Activated CD4-positive, alpha-beta T cell treated with anti-CD3 and anti-CD28 coated beads for 1 hour (primary cell): Measurements from ENCODE around the gene SPATA9.
A peak's percentile ranks its signal among the peaks of the same experiment; 100 is the strongest.

Experiments
- DNase-seq: peaks from one replicate; pipeline ENCODE4 v3.0.0-alpha.2; 2020

Gene SPATA9

GRCh38 chr5:95682891-95683290, at the start of gene SPATA9:
Gene SPATA9 (minus strand): TSS chr5:95682991. CDS start chr5:95682854, 137 bp downstream.
- DNase-seq, result no peak

GRCh38 chr5:95731571-95732554, 49.1 kb upstream of the SPATA9 start:
- DNase-seq, result peak; percentile 10

- peak; percentile 16 for DNase-seq
These were observed 48.2 kb upstream of the SPATA9 start, which contains the start of gene RHOBTB3 for GRCh38 chr5:95730730-95731570. Gene RHOBTB3 (plus strand): TSS chr5:95731336. CDS start chr5:95731683, 347 bp downstream.

- DNase-seq, result no peak
These were observed 47.4 kb upstream of the SPATA9 start for GRCh38 chr5:95730011-95730700.

- DNase-seq, result no peak
These were observed 46.6 kb upstream of the SPATA9 start for GRCh38 chr5:95729115-95730010.

GRCh38 chr5:95728494-95729114, 45.8 kb upstream of the SPATA9 start:
- no peak for DNase-seq

- no peak for DNase-seq
These were observed 45.0 kb upstream of the SPATA9 start for GRCh38 chr5:95727764-95728191.

GRCh38 chr5:95726811-95727763, 44.3 kb upstream of the SPATA9 start:
- DNase-seq, result no peak

- no peak for DNase-seq
These were observed 43.4 kb upstream of the SPATA9 start for GRCh38 chr5:95725937-95726810.

- no peak for DNase-seq
These were observed 42.5 kb upstream of the SPATA9 start for GRCh38 chr5:95725071-95725820.

GRCh38 chr5:95723632-95724369, 41.0 kb upstream of the SPATA9 start:
- DNase-seq, result no peak

- no peak for DNase-seq
These were observed 38.9 kb upstream of the SPATA9 start for GRCh38 chr5:95721582-95722295.

GRCh38 chr5:95720094-95720786, 37.4 kb upstream of the SPATA9 start:
- no peak for DNase-seq

- DNase-seq, result no peak
These were observed 35.9 kb upstream of the SPATA9 start for GRCh38 chr5:95718738-95719137.

GRCh38 chr5:95718203-95718602, 35.4 kb upstream of the SPATA9 start:
- DNase-seq, result no peak

- no peak for DNase-seq
These were observed 34.6 kb upstream of the SPATA9 start for GRCh38 chr5:95717439-95717838.
